Thymus (tissue), 14 donors: ENCODE results near the gene DPPA4. TPM values are rescaled to one million over a fixed set of nuclear protein-coding genes. Genes with fewer than 3 reads are reported as not detected.
"Not testable (repeated sequence)": the region's sequence is repeated elsewhere in the genome, so short reads cannot be mapped to it uniquely, and the experiment has no call there.

Experiments
- DNase-seq, 9 donors: peaks; one replicate each; pipeline ENCODE4 v3.0.0-alpha.2; 2013; ENCODE audit warnings: low spot score in 9 of 9, low read depth in 6 of 9, missing footprints in 1 of 9
- H3K27ac ChIP-seq, 2 donors: one replicate each; pipeline ENCODE4 v1.5.1; 2013; ENCODE audit warnings: control low read depth in 1 of 2, low read depth in 1 of 2, low read length in 1 of 2, mild to moderate bottlenecking in 1 of 2, moderate library complexity in 1 of 2
- H3K27me3 ChIP-seq, 2 donors: one replicate each; pipeline ENCODE4 v1.5.1; 2013; ENCODE audit warnings: low read length in 1 of 2; ENCODE audit not compliant: control insufficient read depth in 2 of 2, insufficient read depth in 1 of 2
- H3K36me3 ChIP-seq, 2 donors: one replicate each; pipeline ENCODE4 v1.5.1; 2013; ENCODE audit warnings: low read length in 1 of 2, mild to moderate bottlenecking in 1 of 2, moderate library complexity in 1 of 2; ENCODE audit not compliant: control insufficient read depth in 2 of 2, insufficient read depth in 2 of 2
- H3K4me1 ChIP-seq, 2 donors: one replicate each; pipeline ENCODE4 v1.5.1; 2013; ENCODE audit warnings: low read length in 2 of 2; ENCODE audit not compliant: control insufficient read depth in 2 of 2, insufficient read depth in 2 of 2
- H3K4me3 ChIP-seq, 2 donors: one replicate each; pipeline ENCODE4 v1.5.1; 2013; ENCODE audit warnings: low read length in 2 of 2, control low read depth in 1 of 2, mild to moderate bottlenecking in 1 of 2
- H3K9me3 ChIP-seq, 2 donors: one replicate each; pipeline ENCODE4 v1.5.1; 2013; ENCODE audit warnings: low read length in 1 of 2, mild to moderate bottlenecking in 1 of 2; ENCODE audit not compliant: control insufficient read depth in 2 of 2, insufficient read depth in 1 of 2
- WGBS: extraction: QIAGEN DNeasy Blood & Tissue Kit; methylation state at CpG from one replicate; pipeline ENCODE4 v1.1.7; 2013; 5-methylcytosine and 5-hydroxymethylcytosine counted together
- long read RNA-seq, 10 donors: transcript quantifications; one replicate each; lab custom pipeline, GENCODE V29; 2026
- polyA plus RNA-seq: library from polyadenylated mRNA; stranded (reverse); fragments of 200-250 nt; gene quantifications from one replicate; pipeline ENCODE4 v1.2.3, GENCODE V29; 2013
- total RNA-seq: library from RNA; stranded (reverse); fragments of 120-200 nt; gene quantifications from one replicate; pipeline ENCODE4 v1.2.4, GENCODE V29; 2013
- donor health status: healthy.

The DPPA4 gene, protein sequence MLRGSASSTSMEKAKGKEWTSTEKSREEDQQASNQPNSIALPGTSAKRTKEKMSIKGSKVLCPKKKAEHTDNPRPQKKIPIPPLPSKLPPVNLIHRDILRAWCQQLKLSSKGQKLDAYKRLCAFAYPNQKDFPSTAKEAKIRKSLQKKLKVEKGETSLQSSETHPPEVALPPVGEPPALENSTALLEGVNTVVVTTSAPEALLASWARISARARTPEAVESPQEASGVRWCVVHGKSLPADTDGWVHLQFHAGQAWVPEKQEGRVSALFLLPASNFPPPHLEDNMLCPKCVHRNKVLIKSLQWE
- total RNA-seq (13.6 TPM), polyA plus RNA-seq (14.2 TPM)
- long read RNA-seq, donor 1 = 0 reads
- long read RNA-seq, donor 2, transcript DPPA4-203 (2 exons, 3,043 nt) = major isoform, 7 of 17 reads
- long read RNA-seq, donor 2, partial matches to known transcripts = 0 of 17 reads
- long read RNA-seq, donor 2, other reads (novel, unspliced or antisense) = 0 of 17 reads
- long read RNA-seq, donor 3, transcript DPPA4-201 (7 exons, 2,817 nt) = major isoform, 6 of 13 reads
- long read RNA-seq, donor 3, transcript DPPA4-203 (2 exons, 3,043 nt) = minor isoform, 5 of 13 reads
- long read RNA-seq, donor 3, partial matches to known transcripts = 0 of 13 reads
- long read RNA-seq, donor 3, other reads (novel, unspliced or antisense) = 0 of 13 reads
- long read RNA-seq, donor 4, partial matches to known transcripts = 0 of 3 reads
- long read RNA-seq, donor 4, other reads (novel, unspliced or antisense) = 0 of 3 reads
- long read RNA-seq, donor 5, partial matches to known transcripts = 0 of 10 reads
- long read RNA-seq, donor 5, other reads (novel, unspliced or antisense) = 0 of 10 reads
- long read RNA-seq, donor 6, partial matches to known transcripts = 0 of 6 reads
- long read RNA-seq, donor 6, other reads (novel, unspliced or antisense) = 0 of 6 reads
- long read RNA-seq, donor 7, partial matches to known transcripts = 0 of 5 reads
- long read RNA-seq, donor 7, other reads (novel, unspliced or antisense) = 0 of 5 reads
- long read RNA-seq, donor 8, partial matches to known transcripts = 0 of 2 reads
- long read RNA-seq, donor 8, other reads (novel, unspliced or antisense) = 0 of 2 reads
- long read RNA-seq, donor 9, partial matches to known transcripts = 0 of 7 reads
- long read RNA-seq, donor 9, other reads (novel, unspliced or antisense) = 0 of 7 reads
- long read RNA-seq, donor 10, transcript DPPA4-201 (7 exons, 2,817 nt) = major isoform, 8 of 11 reads
- long read RNA-seq, donor 10, partial matches to known transcripts = 0 of 11 reads
- long read RNA-seq, donor 10, other reads (novel, unspliced or antisense) = 0 of 11 reads

DNA sequence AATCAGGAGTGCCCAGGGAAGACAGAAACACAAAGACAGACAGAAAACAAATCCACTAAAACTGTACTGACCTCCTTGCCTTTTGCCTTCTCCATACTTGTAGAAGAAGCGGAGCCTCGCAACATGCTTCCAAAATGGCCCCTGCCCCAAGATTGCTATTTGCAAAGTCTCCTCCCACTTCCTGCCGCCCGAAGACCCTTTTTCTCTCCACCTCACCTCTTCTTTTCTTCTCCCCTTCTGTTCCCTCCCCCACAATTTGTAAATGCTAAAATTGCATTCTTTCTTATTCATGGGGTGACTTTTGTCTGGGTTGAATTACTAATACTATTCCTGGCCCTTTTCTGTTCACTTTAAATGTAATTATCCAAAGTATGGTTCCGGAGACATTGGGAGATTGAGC lies at the start of gene DPPA4:
DPPA4 (minus strand) TSS at position 154 of the 400 bp plus-strand sequence; CDS start at position 125, 29 bp downstream.
- peaks cover 0 to 17% of the 10 kb centered on the region in 2 donors for H3K27me3 ChIP-seq
- DNase-seq = peak in 8 of 9 donors; percentile 14 to 77 (median 44)
- peak within 1 kb of the TSS; percentile 50 to 60 for H3K4me3 ChIP-seq
- WGBS = 40% methylated on average over 5 of the region's 5 CpGs
- peak within 1 kb of the TSS in 1 of 2 donors; percentile 58 for H3K27ac ChIP-seq
- no peaks in the 10 kb centered on the region for H3K36me3 ChIP-seq
- no peaks in the 10 kb centered on the region for H3K9me3 ChIP-seq
- peaks cover 0 to 3% of the 10 kb centered on the region in 2 donors for H3K4me1 ChIP-seq

DNA sequence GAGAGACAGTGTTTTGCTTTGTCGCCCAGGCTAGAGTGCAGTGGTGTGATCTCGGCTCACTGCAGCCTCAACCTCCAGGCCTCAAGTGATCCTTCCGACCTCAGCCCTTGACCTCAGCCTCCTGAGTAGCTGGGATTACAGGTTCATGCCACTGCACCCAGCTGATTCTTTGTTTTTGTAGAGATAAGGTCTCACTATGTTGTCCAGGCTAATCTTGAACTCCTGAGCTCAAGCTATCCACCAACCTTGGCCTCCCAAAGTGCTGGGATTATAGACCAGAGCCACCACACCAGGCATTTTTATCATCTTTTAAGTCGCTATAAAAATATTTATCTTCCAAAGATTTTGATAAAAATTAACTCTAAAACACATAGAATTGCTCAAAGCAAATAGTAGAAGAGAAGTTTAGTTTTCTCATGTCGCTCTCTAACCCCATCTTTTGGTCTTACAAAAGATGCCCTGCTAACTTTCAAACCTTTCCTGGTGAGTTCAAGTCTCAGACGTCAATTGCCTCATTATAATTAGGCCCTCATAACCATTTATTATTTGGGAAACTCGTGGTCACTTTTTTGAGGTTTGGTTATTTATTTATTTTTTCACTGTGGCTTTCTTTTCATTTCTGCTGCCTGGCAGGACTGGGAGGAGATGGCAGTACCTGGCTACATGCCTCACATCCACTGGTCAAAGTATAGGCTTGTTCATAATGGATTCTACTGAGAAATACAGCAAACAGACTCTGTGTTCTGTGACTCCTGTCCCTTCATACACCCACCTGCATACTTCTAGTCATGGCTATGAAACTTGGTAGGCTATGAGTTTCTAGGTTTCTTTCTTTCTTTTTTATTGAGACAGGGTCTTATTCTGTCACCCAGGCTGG lies 48.3 kb upstream of the DPPA4 start:
- no peak for DNase-seq
- Histone ChIP-seq H3K27ac (no peak overlapping the region), H3K4me3 (no peak overlapping the region), H3K9me3 (no peaks in the 10 kb centered on the region), H3K4me1 (peaks cover 3 to 14% of the 10 kb centered on the region in 2 donors), H3K36me3 (no peaks in the 10 kb centered on the region), H3K27me3 (no peaks in the 10 kb centered on the region)
- 91% methylated on average over 7 of the region's 7 CpGs for WGBS

DNA sequence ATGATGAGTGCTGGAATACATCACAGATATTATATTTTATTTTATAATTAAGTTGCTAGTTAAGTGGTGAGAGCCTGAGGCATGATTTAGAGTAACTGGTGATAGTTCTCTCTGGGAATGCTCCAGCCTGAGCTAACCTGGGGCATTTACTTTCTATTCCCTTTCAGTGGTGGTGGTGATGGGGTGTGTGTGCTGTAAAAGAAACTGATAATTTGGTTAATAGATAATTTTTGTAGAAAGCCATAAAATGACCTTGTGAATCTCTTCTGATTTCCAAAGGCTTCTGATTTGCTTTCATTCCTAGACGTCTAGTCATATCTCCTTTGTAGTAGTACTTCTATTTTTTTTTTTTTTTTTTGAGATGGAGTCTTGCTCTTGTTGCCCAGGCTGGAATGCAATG lies 46.8 kb upstream of the DPPA4 start:
- Histone ChIP-seq H3K9me3 (no peaks in the 10 kb centered on the region), H3K27me3 (no peaks in the 10 kb centered on the region), H3K36me3 (no peaks in the 10 kb centered on the region), H3K4me1 (peaks cover 3 to 14% of the 10 kb centered on the region in 2 donors), H3K4me3 (no peak overlapping the region), H3K27ac (no peak overlapping the region)
- no peak for DNase-seq
- WGBS = 100% methylated on average over 1 of the region's 1 CpG

- WGBS = 66% methylated on average over 7 of the region's 7 CpGs
- Histone ChIP-seq H3K9me3 (no peaks in the 10 kb centered on the region), H3K4me3 (no peak overlapping the region), H3K27me3 (no peaks in the 10 kb centered on the region), H3K4me1 (peaks cover 3 to 10% of the 10 kb centered on the region in 2 donors), H3K27ac (no peak overlapping the region), H3K36me3 (no peaks in the 10 kb centered on the region)
- no peak for DNase-seq
These were observed 45.2 kb upstream of the DPPA4 start for GRCh38 chr3:109382588-109382987.

DNA sequence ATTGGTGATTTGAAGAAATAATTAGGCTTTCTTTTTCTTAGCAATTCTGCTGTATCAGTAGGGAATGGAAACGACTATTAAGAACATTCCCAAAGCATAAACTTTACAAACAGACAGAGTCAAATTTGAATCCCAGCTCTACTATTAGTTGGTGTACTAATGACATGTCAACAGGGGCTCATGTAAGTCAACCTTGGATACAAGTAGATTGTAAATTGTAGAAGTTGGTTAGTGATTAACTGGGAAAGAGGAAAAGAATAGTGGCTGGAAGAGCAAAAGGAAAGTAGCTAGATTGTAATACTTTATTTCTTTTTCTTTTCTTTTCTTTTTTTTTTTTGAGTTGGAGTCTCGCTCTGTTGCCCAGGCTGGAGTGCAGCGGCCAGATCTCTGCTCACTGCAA lies 38.6 kb upstream of the DPPA4 start:
- Histone ChIP-seq H3K27me3 (no peaks in the 10 kb centered on the region), H3K36me3 (no peaks in the 10 kb centered on the region), H3K9me3 (no peaks in the 10 kb centered on the region), H3K4me1 (no peaks in the 10 kb centered on the region), H3K27ac (no peak overlapping the region), H3K4me3 (no peak overlapping the region)
- DNase-seq = no peak
- 97% methylated on average over 3 of the region's 3 CpGs for WGBS

DNA sequence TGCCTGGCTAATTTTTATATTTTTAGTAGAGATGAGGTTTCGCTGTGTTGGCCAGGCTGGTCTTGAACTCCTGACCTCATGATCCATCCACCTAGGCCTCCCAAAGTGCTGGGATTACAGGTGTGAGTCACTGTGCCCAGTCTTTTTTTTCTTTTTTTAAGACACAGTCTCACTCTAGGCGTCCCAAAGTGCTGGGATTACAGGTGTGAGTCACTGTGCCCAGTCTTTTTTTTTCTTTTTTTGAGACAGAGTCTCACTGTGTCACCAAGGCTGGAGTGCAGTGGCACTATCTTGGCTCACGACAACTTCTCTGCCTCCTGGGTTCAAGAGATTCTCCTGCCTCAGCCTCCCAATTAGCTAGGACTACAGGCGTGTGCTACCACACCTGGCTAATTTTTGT lies 37.1 kb upstream of the DPPA4 start:
- not testable (repeated sequence) for H3K4me1 ChIP-seq, DNase-seq, H3K36me3 ChIP-seq, H3K27me3 ChIP-seq, H3K9me3 ChIP-seq, H3K4me3 ChIP-seq, H3K27ac ChIP-seq
- 94% methylated on average over 4 of the region's 4 CpGs for WGBS

GRCh38 chr3:109373933-109374332 lies 36.6 kb upstream of the DPPA4 start:
- no peak for DNase-seq
- H3K4me3 ChIP-seq = no peak overlapping the region
- no peaks in the 10 kb centered on the region for H3K27me3 ChIP-seq
- H3K4me1 ChIP-seq = no peaks in the 10 kb centered on the region
- no peak overlapping the region for H3K27ac ChIP-seq
- no peaks in the 10 kb centered on the region for H3K9me3 ChIP-seq
- WGBS = 77% methylated on average over 2 of the region's 2 CpGs
- no peaks in the 10 kb centered on the region for H3K36me3 ChIP-seq

DNA sequence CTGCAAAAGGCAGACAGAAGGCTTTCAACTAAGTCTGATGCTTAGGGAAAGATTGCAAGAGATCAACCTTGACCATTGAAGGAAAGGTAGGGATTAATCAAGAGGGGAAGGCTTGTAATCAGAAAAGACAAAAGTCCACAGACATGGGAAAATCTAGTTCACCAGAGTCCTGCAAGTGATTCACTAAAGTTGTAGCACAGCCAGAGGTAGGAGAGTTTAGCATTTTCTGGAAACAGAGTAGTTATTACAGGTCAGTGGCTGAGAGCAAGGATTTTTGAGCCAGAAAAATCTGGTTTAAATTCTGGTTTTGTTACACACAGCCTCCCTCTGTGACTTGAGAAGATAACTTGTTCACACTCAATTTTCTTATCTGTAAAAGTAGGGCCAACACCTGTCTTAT lies 35.3 kb upstream of the DPPA4 start:
- no peak for DNase-seq
- Histone ChIP-seq H3K36me3 (no peaks in the 10 kb centered on the region), H3K27ac (no peak overlapping the region), H3K4me1 (no peaks in the 10 kb centered on the region), H3K27me3 (no peaks in the 10 kb centered on the region), H3K9me3 (no peaks in the 10 kb centered on the region), H3K4me3 (no peak overlapping the region)
